H9 (cell line): Measurements from ENCODE around the gene MAPK6. TPM values are rescaled to one million over a fixed set of nuclear protein-coding genes. Genes with fewer than 3 reads are reported as not detected.
A peak's percentile ranks its signal among the peaks of the same experiment; 100 is the strongest.
"Not testable (repeated sequence)": the region's sequence is repeated elsewhere in the genome, so short reads cannot be mapped to it uniquely, and the experiment has no call there.

Source experiments
- DNase-seq: peaks from one replicate; pipeline ENCODE4 v3.0.0-alpha.2; 2017
- H2AFZ ChIP-seq: one replicate; pipeline ENCODE4 v1.6.1; 2013; ENCODE audit warnings: mild to moderate bottlenecking, low read length, control low read depth, moderate library complexity
- H2AK5ac ChIP-seq: 2 replicates; pipeline ENCODE4 v1.6.1; 2013; ENCODE audit warnings: low read length, control low read depth, mixed read lengths; ENCODE audit not compliant: insufficient read length
- H2BK120ac ChIP-seq: one replicate; pipeline ENCODE4 v1.6.1; 2013; ENCODE audit warnings: low read depth, mild to moderate bottlenecking, low read length, control low read depth, inconsistent platforms; ENCODE audit not compliant: poor library complexity, severe bottlenecking
- H2BK12ac ChIP-seq: 2 replicates; pipeline ENCODE4 v1.6.1; 2013; ENCODE audit warnings: low read length, control low read depth, mixed read lengths, low read depth; ENCODE audit not compliant: insufficient read length
- H2BK15ac ChIP-seq: 2 replicates; pipeline ENCODE4 v1.6.1; 2013; ENCODE audit warnings: low read depth, low read length, control low read depth
- H2BK20ac ChIP-seq: one replicate; pipeline ENCODE4 v1.6.1; 2013; ENCODE audit warnings: low read depth, mild to moderate bottlenecking, low read length, control low read depth, inconsistent platforms; ENCODE audit not compliant: poor library complexity, severe bottlenecking
- H2BK5ac ChIP-seq: 2 replicates; pipeline ENCODE4 v1.6.1; 2013; ENCODE audit warnings: low read length, control low read depth, mixed read lengths; ENCODE audit not compliant: insufficient read length
- H3K14ac ChIP-seq: 2 replicates; pipeline ENCODE4 v1.6.1; 2013; ENCODE audit warnings: low read length, control low read depth; ENCODE audit not compliant: insufficient read depth
- H3K18ac ChIP-seq: 2 replicates; pipeline ENCODE4 v1.6.1; 2013; ENCODE audit warnings: low read depth, mild to moderate bottlenecking, mixed read lengths, low read length, control low read depth; ENCODE audit not compliant: insufficient read length
- H3K23ac ChIP-seq: 2 replicates; pipeline ENCODE4 v1.6.1; 2013; ENCODE audit warnings: low read length, control low read depth, mixed read lengths, low read depth; ENCODE audit not compliant: insufficient read length
- H3K23me2 ChIP-seq: 2 replicates; pipeline ENCODE4 v1.6.1; 2013; ENCODE audit warnings: low read depth, mild to moderate bottlenecking, mixed read lengths, low read length, control low read depth; ENCODE audit not compliant: insufficient read length, poor library complexity, severe bottlenecking
- H3K27ac ChIP-seq: 2 replicates; pipeline ENCODE4 v1.5.1; 2013; ENCODE audit warnings: low read length, control low read depth, mixed read lengths, low read depth; ENCODE audit not compliant: insufficient read length
- H3K27me3 ChIP-seq: 2 replicates; pipeline ENCODE4 v1.6.1; 2013; ENCODE audit warnings: low read length, control low read depth, inconsistent platforms; ENCODE audit not compliant: insufficient read depth
- H3K4ac ChIP-seq: 2 replicates; pipeline ENCODE4 v1.6.1; 2013; ENCODE audit warnings: low read depth, mild to moderate bottlenecking, control low read depth, inconsistent platforms, low read length, moderate library complexity
- H3K4me1 ChIP-seq: 2 replicates; pipeline ENCODE4 v1.6.1; 2013; ENCODE audit warnings: low read length, control low read depth, inconsistent platforms; ENCODE audit not compliant: insufficient read depth
- H3K4me2 ChIP-seq: 2 replicates; pipeline ENCODE4 v1.6.1; 2013; ENCODE audit warnings: low read length, control low read depth, mixed read lengths; ENCODE audit not compliant: insufficient read length, insufficient read depth
- H3K56ac ChIP-seq: 2 replicates; pipeline ENCODE4 v1.6.1; 2013; ENCODE audit warnings: low read depth, mild to moderate bottlenecking, mixed read lengths, low read length, control low read depth; ENCODE audit not compliant: insufficient read length
- H3K79me1 ChIP-seq: 2 replicates; pipeline ENCODE4 v1.6.1; 2013; ENCODE audit warnings: low read depth, mild to moderate bottlenecking, moderate library complexity, low read length, control low read depth, inconsistent platforms; ENCODE audit not compliant: insufficient read depth, poor library complexity, severe bottlenecking
- H3K79me2 ChIP-seq: 2 replicates; pipeline ENCODE4 v1.6.1; 2013; ENCODE audit warnings: low read length, control low read depth, inconsistent platforms; ENCODE audit not compliant: insufficient read depth
- H3K9ac ChIP-seq: 2 replicates; pipeline ENCODE4 v1.6.1; 2013; ENCODE audit warnings: low read length, control low read depth, mixed read lengths; ENCODE audit not compliant: insufficient read length; ENCODE audit errors: extremely low read depth
- H3K9me3 ChIP-seq: one replicate; pipeline ENCODE4 v1.6.1; 2013; ENCODE audit warnings: low read depth, low read length, inconsistent platforms; ENCODE audit not compliant: control insufficient read depth
- H3T11ph ChIP-seq: one replicate; pipeline ENCODE4 v1.6.1; 2013; ENCODE audit warnings: mild to moderate bottlenecking, low read length, control low read depth, inconsistent platforms
- H4K20me1 ChIP-seq: one replicate; pipeline ENCODE4 v1.6.1; 2013; ENCODE audit not compliant: control insufficient read depth, insufficient read length, insufficient read depth
- H4K5ac ChIP-seq: 2 replicates; pipeline ENCODE4 v1.6.1; 2013; ENCODE audit warnings: low read depth, mild to moderate bottlenecking, mixed read lengths, low read length, control low read depth; ENCODE audit not compliant: insufficient read length
- H4K8ac ChIP-seq: replicated peaks from 2 replicates; pipeline ENCODE4 v1.6.1; 2013; ENCODE audit warnings: low read length, control low read depth, mixed read lengths, low read depth; ENCODE audit not compliant: insufficient read length
- H4K91ac ChIP-seq: 2 replicates; pipeline ENCODE4 v1.6.1; 2013; ENCODE audit warnings: low read depth, mild to moderate bottlenecking, moderate library complexity, mixed read lengths, low read length, control low read depth; ENCODE audit not compliant: insufficient read length
- H3K27ac Mint-ChIP-seq, 3 experiments: 2 replicates in 2 of 3; 3 replicates in 1 of 3; pipeline ENCODE4 v1.8.0; 2020 to 2021; ENCODE audit warnings: mixed read lengths in 3 of 3, mild to moderate bottlenecking in 1 of 3, moderate library complexity in 1 of 3
- H3K27me3 Mint-ChIP-seq: 2 replicates; pipeline ENCODE4 v1.8.0; 2021; ENCODE audit warnings: low read depth, mild to moderate bottlenecking, moderate library complexity, mixed read lengths
- H3K36me3 Mint-ChIP-seq, 3 experiments: 2 replicates in 2 of 3; 3 replicates in 1 of 3; pipeline ENCODE4 v1.8.0; 2020 to 2021; ENCODE audit warnings: low read depth in 3 of 3, mixed read lengths in 3 of 3; ENCODE audit not compliant: insufficient read depth in 1 of 3
- H3K4me1 Mint-ChIP-seq, 2 experiments: 2 replicates each; pipeline ENCODE4 v1.8.0; 2020; ENCODE audit warnings: mixed read lengths in 2 of 2
- H3K4me3 Mint-ChIP-seq, 2 experiments: 2 replicates in 1 of 2; 3 replicates in 1 of 2; pipeline ENCODE4 v1.8.0; 2020 to 2021; ENCODE audit warnings: mild to moderate bottlenecking in 2 of 2, mixed read lengths in 2 of 2, moderate library complexity in 1 of 2
- H3K9me3 Mint-ChIP-seq, 2 experiments: 2 replicates in 1 of 2; 3 replicates in 1 of 2; pipeline ENCODE4 v1.8.0; 2020; ENCODE audit warnings: mild to moderate bottlenecking in 2 of 2, mixed read lengths in 2 of 2, moderate library complexity in 1 of 2
- WGBS: extraction: QIAGEN DNeasy Blood & Tissue Kit; methylation state at CpG from one replicate; pipeline ENCODE4 v1.1.7; 2013; ENCODE audit warnings: missing lambda C conversion rate, low lambda C conversion rate, mixed read lengths; ENCODE audit not compliant: insufficient read length; ENCODE audit errors: extremely low coverage; 5-methylcytosine and 5-hydroxymethylcytosine counted together
- total RNA-seq: library from RNA; stranded (reverse); gene quantifications from 2 replicates; pipeline ENCODE4 v1.2.1, GENCODE V29; 2021

MAPK6 gene
- total RNA-seq, 1 experiment from 2014 or later: 88.6 TPM

DNA sequence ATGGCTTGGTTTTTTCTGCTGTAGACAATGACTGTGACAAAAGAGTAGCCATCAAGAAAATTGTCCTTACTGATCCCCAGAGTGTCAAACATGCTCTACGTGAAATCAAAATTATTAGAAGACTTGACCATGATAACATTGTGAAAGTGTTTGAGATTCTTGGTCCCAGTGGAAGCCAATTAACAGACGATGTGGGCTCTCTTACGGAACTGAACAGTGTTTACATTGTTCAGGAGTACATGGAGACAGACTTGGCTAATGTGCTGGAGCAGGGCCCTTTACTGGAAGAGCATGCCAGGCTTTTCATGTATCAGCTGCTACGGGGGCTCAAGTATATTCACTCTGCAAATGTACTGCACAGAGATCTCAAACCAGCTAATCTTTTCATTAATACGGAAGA lies 27.5 kb downstream of the MAPK6 start:
- H3K4me3 Mint-ChIP-seq, H3K27me3 Mint-ChIP-seq: not testable (repeated sequence)

More for the DNA sequence above, 27.5 kb downstream of the MAPK6 start:
- Mint-ChIP-seq H3K27ac (peak overlapping the region in 1 of 3 experiments; percentile 21; a peak in 2 of 7 replicates), H3K4me1 (peaks cover 18 to 22% of the 10 kb centered on the region in 2 experiments), H3K36me3 (peaks cover 28 to 44% (median 39%) of the 10 kb centered on the region in 3 experiments)
- H4K91ac ChIP-seq, H3K27ac ChIP-seq, H3K4me1 ChIP-seq, H2BK120ac ChIP-seq, H3K23ac ChIP-seq, H2AFZ ChIP-seq, H3T11ph ChIP-seq, H4K20me1 ChIP-seq, H3K9me3 Mint-ChIP-seq, H2BK12ac ChIP-seq, H4K5ac ChIP-seq, H3K4me2 ChIP-seq, H3K14ac ChIP-seq, H3K79me1 ChIP-seq, DNase-seq, H3K18ac ChIP-seq, H3K56ac ChIP-seq, H2AK5ac ChIP-seq, H3K9ac ChIP-seq, H3K27me3 ChIP-seq, H2BK20ac ChIP-seq, H4K8ac ChIP-seq, H2BK5ac ChIP-seq, H3K4ac ChIP-seq, H3K9me3 ChIP-seq, H2BK15ac ChIP-seq, H3K23me2 ChIP-seq: not testable (repeated sequence)
- no CpG with 5 or more reads among the region's 5 CpGs for WGBS
- peaks cover 13% of the 10 kb centered on the region; the same call in 1 of the 2 replicates for H3K79me2 ChIP-seq
